GM12874 (cell line): ENCODE measurements around the gene GPC6.

Experiments used
- CTCF ChIP-seq: IDR thresholded peaks from 2 replicates; pipeline ENCODE4 v1.5.1; 2011; ENCODE audit warnings: low read depth, mild to moderate bottlenecking, control low read depth, low read length, moderate library complexity; ENCODE audit not compliant: insufficient read depth

GPC6 gene

GRCh38 chr13:93882086-93882651 lies 655.6 kb downstream of the GPC6 start:
- TF ChIP-seq CTCF = no peak

GRCh38 chr13:93889430-93889951 lies 662.9 kb downstream of the GPC6 start:
- TF ChIP-seq CTCF = no peak

- TF ChIP-seq CTCF = no peak
These were observed 673.4 kb downstream of the GPC6 start for GRCh38 chr13:93899981-93900380.

- no peak for TF ChIP-seq CTCF
These were observed 674.1 kb downstream of the GPC6 start for GRCh38 chr13:93900731-93901130.

GRCh38 chr13:93903909-93904308 lies 677.3 kb downstream of the GPC6 start:
- TF ChIP-seq CTCF = no peak

- no peak for TF ChIP-seq CTCF
These were observed 688.7 kb downstream of the GPC6 start for GRCh38 chr13:93915269-93915809.

GRCh38 chr13:93922063-93922855 lies 695.7 kb downstream of the GPC6 start:
- no peak for TF ChIP-seq CTCF
